Naive thymus-derived CD4-positive, alpha-beta T cell (primary cell): ENCODE results near the gene CCT7. TPM values are rescaled to one million over a fixed set of nuclear protein-coding genes. Genes with fewer than 3 reads are reported as not detected.

ENCODE experiments used
- ATAC-seq: fragments of 150-1000 bp; cut with Tn5 transposase; 2 replicates; pipeline ENCODE4 v1.10.0; 2021; ENCODE audit warnings: mild to moderate bottlenecking, moderate library complexity
- CTCF ChIA-PET: fragments of 350-600 bp; sonication (Branson Sonifier 250); formaldehyde crosslinking; loops from one replicate; lab custom pipeline; 2021; ENCODE audit warnings: antibody characterized with exemption; lab: Charles Lee
- POLR2A ChIA-PET: fragments of 350-600 bp; sonication (Branson Sonifier 250); formaldehyde crosslinking; loops from one replicate; lab custom pipeline; 2021; ENCODE audit warnings: antibody characterized with exemption, inconsistent platforms; lab: Charles Lee
- DNase-seq, 9 donors: peaks; one replicate each; pipeline versions ENCODE4 v3.0.0 to v3.0.0-alpha.2; 2020 to 2022; ENCODE audit warnings: mixed read lengths in 1 of 9
- H3K27ac ChIP-seq: one replicate; pipeline ENCODE4 v1.7.0; 2013; ENCODE audit warnings: mild to moderate bottlenecking, low read depth, low read length, moderate library complexity
- H3K27me3 ChIP-seq, 2 donors: one replicate each; pipeline ENCODE4 v1.7.0; 2013; ENCODE audit warnings: low read length in 2 of 2, mild to moderate bottlenecking in 2 of 2, moderate library complexity in 2 of 2; ENCODE audit not compliant: control insufficient read depth in 2 of 2, insufficient read depth in 2 of 2
- H3K36me3 ChIP-seq, 3 experiments: 1 replicate in 2 of 3; 2 replicates in 1 of 3; pipeline ENCODE4 v1.7.0; 2013; ENCODE audit warnings: low read length in 3 of 3, mild to moderate bottlenecking in 3 of 3, moderate library complexity in 1 of 3; ENCODE audit not compliant: insufficient read depth in 3 of 3, control insufficient read depth in 2 of 3
- H3K4me1 ChIP-seq, 2 donors: one replicate each; pipeline ENCODE4 v1.7.0; 2013; ENCODE audit warnings: low read length in 2 of 2, mild to moderate bottlenecking in 2 of 2, moderate library complexity in 1 of 2; ENCODE audit not compliant: control insufficient read depth in 2 of 2, insufficient read depth in 2 of 2
- H3K4me3 ChIP-seq: 2 replicates; pipeline ENCODE4 v1.7.0; 2013; ENCODE audit warnings: mild to moderate bottlenecking, low read length
- H3K9me3 ChIP-seq, 3 experiments: 1 replicate in 2 of 3; 2 replicates in 1 of 3; pipeline ENCODE4 v1.7.0; 2013; ENCODE audit warnings: low read length in 3 of 3; ENCODE audit not compliant: control insufficient read depth in 2 of 3
- H3K27ac Mint-ChIP-seq, 9 donors: one replicate each; pipeline ENCODE4 v1.8.0; 2020 to 2022; ENCODE audit warnings: mixed read lengths in 9 of 9, mild to moderate bottlenecking in 8 of 9, moderate library complexity in 5 of 9, inconsistent platforms in 2 of 9
- H3K27me3 Mint-ChIP-seq, 5 donors: one replicate each; pipeline ENCODE4 v1.8.0; 2021 to 2022; ENCODE audit warnings: mixed read lengths in 5 of 5, mild to moderate bottlenecking in 1 of 5
- H3K36me3 Mint-ChIP-seq, 5 donors: one replicate each; pipeline ENCODE4 v1.8.0; 2020 to 2022; ENCODE audit warnings: mixed read lengths in 5 of 5, mild to moderate bottlenecking in 3 of 5, inconsistent platforms in 1 of 5
- H3K4me1 Mint-ChIP-seq, 7 donors: one replicate each; pipeline ENCODE4 v1.8.0; 2020 to 2022; ENCODE audit warnings: mixed read lengths in 7 of 7, mild to moderate bottlenecking in 3 of 7, inconsistent platforms in 1 of 7
- H3K4me3 Mint-ChIP-seq, 10 donors: one replicate each; pipeline ENCODE4 v1.8.0; 2020 to 2022; ENCODE audit warnings: mild to moderate bottlenecking in 10 of 10, mixed read lengths in 10 of 10, moderate library complexity in 6 of 10, inconsistent platforms in 2 of 10
- H3K9me3 Mint-ChIP-seq, 11 donors: one replicate each; pipeline ENCODE4 v1.8.0; 2020 to 2022; ENCODE audit warnings: mixed read lengths in 11 of 11, mild to moderate bottlenecking in 4 of 11, inconsistent platforms in 1 of 11, moderate library complexity in 1 of 11
- intact Hi-C, 2 donors: fragments of 100-400 bp; cut with micrococcal nuclease; formaldehyde crosslinking; loops; one replicate each; pipeline ENCODE4 v1.15.1; 2023
- polyA plus RNA-seq, 2 donors: library from polyadenylated mRNA; unstranded; fragments of 300-500 nt; fragmentation: Illumina TruSeq; gene quantifications; one replicate each; pipeline ENCODE4 v1.2.3, GENCODE V29; 2021
- total RNA-seq, 6 experiments: library from RNA in 5 of 6; stranded (reverse) in 5 of 6; gene quantifications; 1 replicate in 5 of 6; 2 replicates in 1 of 6; pipeline ENCODE4 v1.2.3 and lab custom pipeline; 2021 to 2026

Gene CCT7
- total and polyA plus RNA-seq, 7 experiments from 2014 or later, result 118 to 322 (median 185) TPM

DNA sequence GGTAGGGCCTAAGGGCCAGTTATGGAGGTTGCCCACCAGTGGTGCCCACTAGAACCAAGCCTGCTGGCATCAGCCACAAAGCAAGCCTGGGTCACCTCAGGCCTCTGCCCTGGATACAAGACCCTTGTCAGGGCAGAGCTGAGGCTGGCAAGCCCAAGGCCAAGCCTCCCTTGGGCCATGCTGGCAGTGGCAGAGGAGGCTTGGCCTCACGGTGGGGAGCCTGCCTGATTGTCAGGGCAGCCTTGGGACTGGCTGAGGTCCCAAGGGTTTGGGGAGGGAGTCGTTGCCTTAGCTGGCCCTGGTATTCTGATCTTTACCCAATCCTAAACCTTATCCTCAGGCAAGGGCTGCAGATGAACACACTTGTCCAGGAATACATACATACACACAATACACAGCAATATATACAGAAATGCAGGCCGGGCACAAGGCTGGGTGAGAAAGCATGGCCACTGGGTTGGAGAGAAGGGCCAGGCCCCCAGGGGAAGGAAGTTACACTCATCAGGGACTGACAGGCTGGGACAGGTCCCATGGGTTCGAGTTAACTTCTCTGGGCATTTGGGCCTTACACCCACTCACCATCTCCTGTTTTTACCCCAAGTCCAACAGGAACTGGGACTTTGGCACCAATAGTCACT, 21.0 kb downstream of the CCT7 start:
- no peak for ATAC-seq
- peaks cover 8 to 62% (median 14%) of the 10 kb centered on the region in 3 experiments for H3K36me3 ChIP-seq

DNA sequence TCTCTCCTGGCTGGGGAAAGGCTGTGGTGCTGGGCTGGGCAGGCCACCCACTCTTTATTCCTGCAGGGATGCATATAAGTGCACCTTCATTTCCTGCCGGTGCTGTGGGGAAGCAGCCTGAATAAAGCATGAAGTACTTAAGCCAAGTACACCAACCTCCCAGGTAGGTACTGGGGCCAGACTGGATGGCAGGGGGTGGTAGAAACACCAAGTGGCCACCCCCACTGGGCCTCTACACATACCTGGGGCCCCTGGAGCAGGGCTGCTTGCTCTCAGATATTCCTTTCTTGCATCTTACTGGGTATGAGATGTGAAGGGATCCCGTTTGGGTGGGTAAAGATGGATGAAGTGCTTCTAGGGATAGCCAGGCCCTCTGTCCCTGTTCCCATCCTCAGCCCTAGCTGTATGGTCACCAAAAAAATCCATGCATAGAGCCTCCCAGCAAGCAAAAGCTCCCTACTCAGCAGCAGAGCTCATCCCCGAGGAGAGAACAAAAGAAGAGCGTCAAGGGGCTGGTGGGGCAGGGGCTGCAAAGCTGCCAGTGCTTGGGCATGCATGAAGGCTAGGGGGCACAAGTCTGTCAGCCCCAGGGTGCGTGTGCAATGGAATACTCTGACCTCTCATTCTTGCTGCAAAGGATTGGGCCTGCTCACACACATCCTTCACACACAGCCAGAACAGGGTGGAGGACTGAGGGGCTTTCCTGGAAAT, 22.0 kb downstream of the CCT7 start:
- H3K27ac Mint-ChIP-seq, result peak overlapping the region in 5 of 9 donors; percentile 0 to 45 (median 25)
- ChIA-PET POLR2A (no interaction called here), CTCF (no interaction called here)
- H3K36me3 Mint-ChIP-seq, result peaks cover 0 to 19% (median 6%) of the 10 kb centered on the region in 5 donors
- Histone ChIP-seq H3K27me3 (no peaks in the 10 kb centered on the region), H3K36me3 (peaks cover 5 to 58% (median 13%) of the 10 kb centered on the region in 3 experiments), H3K4me3 (no peak overlapping the region), H3K4me1 (peaks cover 0 to 6% of the 10 kb centered on the region in 2 donors), H3K9me3 (no peaks in the 10 kb centered on the region), H3K27ac (no peak overlapping the region)
- H3K9me3 Mint-ChIP-seq, result no peaks in the 10 kb centered on the region
- no peaks in the 10 kb centered on the region for H3K27me3 Mint-ChIP-seq
- intact Hi-C loops, result no loop called here
- H3K4me1 Mint-ChIP-seq, result peaks cover 0 to 18% (median 9%) of the 10 kb centered on the region in 7 donors
- no peak for ATAC-seq
- H3K4me3 Mint-ChIP-seq, result no peak overlapping the region
- no peak for DNase-seq

More for the DNA sequence above, 21.0 kb downstream of the CCT7 start:
- ChIA-PET POLR2A (interaction anchor here (1.1 kb wide), 2 partner anchors 8 to 21 kb away, joined by 3 to 4 read pairs; partner anchors contain the start of gene CCT7), CTCF (no interaction called here)
- Mint-ChIP-seq H3K27me3 (no peaks in the 10 kb centered on the region), H3K4me3 (no peak overlapping the region), H3K9me3 (no peaks in the 10 kb centered on the region), H3K36me3 (peaks cover 0 to 28% (median 13%) of the 10 kb centered on the region in 5 donors), H3K27ac (peak overlapping the region in 2 of 9 donors; percentile 20 to 21), H3K4me1 (peaks cover 0 to 18% (median 9%) of the 10 kb centered on the region in 7 donors)
- Histone ChIP-seq H3K4me3 (no peak overlapping the region), H3K27ac (no peak overlapping the region), H3K9me3 (no peaks in the 10 kb centered on the region), H3K4me1 (peaks cover 0 to 6% of the 10 kb centered on the region in 2 donors), H3K27me3 (no peaks in the 10 kb centered on the region)
- intact Hi-C loops, result no loop called here
- no peak for DNase-seq

DNA sequence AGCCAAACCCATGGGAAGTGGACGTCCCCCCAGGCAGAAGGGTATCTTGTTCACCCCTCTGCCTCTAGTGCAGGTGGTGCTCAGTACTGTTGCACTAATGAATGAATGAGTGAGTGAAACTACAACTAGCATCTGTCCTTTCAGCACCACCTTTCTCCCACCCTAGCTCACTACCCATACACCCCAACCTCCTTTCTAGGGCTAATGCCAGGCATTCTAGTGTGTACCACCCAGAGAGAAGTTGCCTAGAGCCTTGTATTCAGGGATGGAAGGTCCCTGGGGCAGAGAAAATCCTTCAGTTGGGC, 22.5 kb downstream of the CCT7 start:
- no peak overlapping the region for H3K27ac ChIP-seq
- ChIA-PET CTCF (no interaction called here), POLR2A (no interaction called here)
- peaks cover 5 to 57% (median 13%) of the 10 kb centered on the region in 3 experiments for H3K36me3 ChIP-seq
- no peak overlapping the region for H3K4me3 Mint-ChIP-seq
- H3K9me3 ChIP-seq, result no peaks in the 10 kb centered on the region
- H3K4me1 Mint-ChIP-seq, result peaks cover 0 to 18% (median 9%) of the 10 kb centered on the region in 7 donors
- no peak for DNase-seq
- no peaks in the 10 kb centered on the region for H3K9me3 Mint-ChIP-seq
- no peaks in the 10 kb centered on the region for H3K27me3 ChIP-seq
- ATAC-seq, result no peak
- no peak overlapping the region for H3K4me3 ChIP-seq
- peaks cover 0 to 18% (median 5%) of the 10 kb centered on the region in 5 donors for H3K36me3 Mint-ChIP-seq
- intact Hi-C loops, result no loop called here
- no peaks in the 10 kb centered on the region for H3K27me3 Mint-ChIP-seq
- H3K27ac Mint-ChIP-seq, result peak overlapping the region in 4 of 9 donors; percentile 19 to 77 (median 48)
- H3K4me1 ChIP-seq, result peaks cover 0 to 6% of the 10 kb centered on the region in 2 donors

DNA sequence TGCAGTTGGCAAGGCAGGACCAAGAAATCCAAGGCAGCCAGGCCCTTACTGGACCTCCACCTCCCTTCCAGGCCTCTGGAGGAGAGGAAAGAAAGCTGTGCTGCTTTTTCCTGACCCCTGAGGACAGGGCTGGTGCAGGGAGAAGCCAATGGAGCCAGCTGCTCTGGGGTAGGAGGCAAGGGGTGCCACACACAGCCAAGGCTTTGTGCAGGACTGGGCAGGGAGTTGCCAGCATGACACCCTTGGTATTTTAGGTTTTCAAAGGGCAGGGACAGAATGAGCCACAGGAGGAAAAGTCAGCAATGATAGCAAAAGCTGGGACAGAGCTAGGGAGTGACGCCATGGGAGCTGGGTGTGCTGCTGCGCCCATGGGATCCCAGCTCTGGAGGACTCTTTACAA, 22.9 kb downstream of the CCT7 start:
- DNase-seq (no peak), ATAC-seq (no peak)
- CTCF ChIA-PET, result no interaction called here
- Histone ChIP-seq H3K36me3 (peaks cover 5 to 53% (median 10%) of the 10 kb centered on the region in 3 experiments), H3K4me1 (peaks cover 0 to 6% of the 10 kb centered on the region in 2 donors), H3K9me3 (no peaks in the 10 kb centered on the region), H3K4me3 (no peak overlapping the region), H3K27ac (no peak overlapping the region), H3K27me3 (no peaks in the 10 kb centered on the region)
- H3K36me3 Mint-ChIP-seq, result peaks cover 0 to 18% (median 4%) of the 10 kb centered on the region in 5 donors
- intact Hi-C loops, result no loop called here
- H3K4me1 Mint-ChIP-seq, result peaks cover 0 to 18% (median 9%) of the 10 kb centered on the region in 7 donors
- POLR2A ChIA-PET, result interaction anchor here (1.1 kb wide), 1 partner anchor 23 kb away, joined by 3 read pairs; no protein-coding TSS in a partner anchor
- H3K4me3 Mint-ChIP-seq, result no peak overlapping the region
- no peaks in the 10 kb centered on the region for H3K27me3 Mint-ChIP-seq
- peak overlapping the region in 4 of 9 donors; percentile 19 to 77 (median 46) for H3K27ac Mint-ChIP-seq
- H3K9me3 Mint-ChIP-seq, result no peaks in the 10 kb centered on the region

DNA sequence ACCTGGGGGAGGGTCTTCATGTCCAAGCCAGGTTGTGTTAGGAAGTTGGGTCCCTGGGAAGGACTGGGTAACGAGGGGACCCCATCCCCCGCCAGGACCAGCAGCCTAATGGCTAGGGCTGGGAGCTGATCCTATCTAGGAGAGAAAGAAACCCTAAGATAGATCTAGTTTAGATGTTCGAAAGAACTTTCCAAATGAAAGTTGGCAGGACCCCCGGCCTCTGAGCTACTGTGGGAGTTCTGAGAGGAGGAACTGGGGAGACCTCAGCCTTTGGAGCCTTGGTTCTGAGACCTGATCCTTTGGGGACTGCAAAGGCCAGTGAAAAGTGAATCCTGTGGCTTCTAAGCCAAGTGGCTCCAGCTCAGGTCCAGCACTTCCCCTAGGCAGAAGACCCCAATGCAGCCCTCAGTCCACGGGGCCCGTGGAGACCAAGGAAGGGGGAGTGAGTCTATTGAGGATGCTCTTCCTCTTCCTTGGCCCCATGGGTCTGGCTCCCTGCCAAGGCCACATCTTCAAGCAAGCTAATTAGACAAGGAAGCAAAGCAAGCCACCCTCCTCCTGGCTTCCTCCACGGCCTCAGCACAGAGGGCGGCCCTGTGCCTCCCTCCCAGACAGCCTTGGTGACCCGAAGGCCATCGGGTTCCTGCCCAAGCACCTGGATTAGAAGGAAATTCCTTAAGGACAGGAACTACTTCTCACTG, 23.5 kb downstream of the CCT7 start:
- ATAC-seq (peak; percentile 23), DNase-seq (peak in 5 of 9 donors; percentile 11 to 25 (median 17))
- no peaks in the 10 kb centered on the region for H3K27me3 ChIP-seq
- H3K27ac ChIP-seq, result no peak overlapping the region
- Mint-ChIP-seq H3K4me1 (peaks cover 0 to 18% (median 9%) of the 10 kb centered on the region in 7 donors), H3K36me3 (peaks cover 0 to 18% (median 0%) of the 10 kb centered on the region in 5 donors), H3K27me3 (no peaks in the 10 kb centered on the region), H3K27ac (peak overlapping the region in 3 of 9 donors; percentile 19 to 65 (median 43)), H3K9me3 (no peaks in the 10 kb centered on the region), H3K4me3 (no peak overlapping the region)
- intact Hi-C loops, result no loop called here
- no peaks in the 10 kb centered on the region for H3K9me3 ChIP-seq
- H3K36me3 ChIP-seq, result peaks cover 2 to 48% (median 10%) of the 10 kb centered on the region in 3 experiments
- H3K4me3 ChIP-seq, result no peak overlapping the region
- ChIA-PET CTCF (interaction anchor here (0.6 kb wide), 1 partner anchor 32 kb away, joined by 4 read pairs; no protein-coding TSS in a partner anchor), POLR2A (interaction anchor here (1.1 kb wide), 1 partner anchor 24 kb away, joined by 3 read pairs; no protein-coding TSS in a partner anchor)
- peaks cover 0 to 6% of the 10 kb centered on the region in 2 donors for H3K4me1 ChIP-seq

DNA sequence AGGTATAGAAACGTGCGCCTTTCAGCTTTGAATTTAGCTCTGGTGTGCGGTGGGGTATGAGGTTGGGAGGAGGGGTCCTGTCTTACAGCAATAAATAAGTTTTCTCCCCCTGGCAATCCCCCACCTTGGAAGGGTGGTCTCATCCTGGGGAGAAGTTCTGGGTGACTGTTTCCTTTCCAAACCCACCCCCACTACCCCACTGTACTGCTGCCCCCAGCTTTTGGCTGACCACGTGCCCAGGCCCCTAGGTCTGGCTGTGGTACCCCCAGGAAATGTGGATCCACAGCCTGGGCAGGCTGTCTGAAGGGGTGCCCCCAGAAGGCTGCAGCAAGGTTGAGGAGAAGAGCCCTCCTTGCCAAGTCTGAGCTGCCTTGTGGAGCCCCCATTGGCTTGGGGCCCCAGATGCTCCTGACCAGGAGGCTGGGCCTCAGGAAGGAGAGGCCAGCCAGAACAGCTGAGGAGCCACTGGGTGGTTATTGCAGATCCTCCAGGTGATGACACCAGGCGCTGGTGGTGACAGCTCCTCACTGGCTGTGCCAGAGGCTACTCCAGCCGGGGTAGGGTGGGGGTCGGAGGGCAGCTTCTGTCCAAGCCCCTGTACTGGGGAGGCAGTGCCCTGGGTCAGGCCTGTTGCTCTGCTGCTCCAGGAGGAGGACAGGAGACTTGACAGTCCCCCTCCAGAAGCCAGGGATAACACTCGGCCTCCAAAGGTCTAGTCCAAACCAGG, 24.2 kb downstream of the CCT7 start:
- Histone ChIP-seq H3K4me1 (peaks cover 0 to 6% of the 10 kb centered on the region in 2 donors), H3K9me3 (no peaks in the 10 kb centered on the region), H3K27me3 (no peaks in the 10 kb centered on the region), H3K27ac (no peak overlapping the region), H3K36me3 (peaks cover 0 to 45% (median 9%) of the 10 kb centered on the region in 3 experiments), H3K4me3 (no peak overlapping the region)
- DNase-seq (no peak), ATAC-seq (no peak)
- no peaks in the 10 kb centered on the region for H3K9me3 Mint-ChIP-seq
- intact Hi-C loops, result no loop called here
- ChIA-PET CTCF (interaction anchor here (0.6 kb wide), 1 partner anchor 31 kb away, joined by 4 read pairs; no protein-coding TSS in a partner anchor), POLR2A (no interaction called here)
- peaks cover 0 to 10% (median 0%) of the 10 kb centered on the region in 5 donors for H3K36me3 Mint-ChIP-seq
- no peaks in the 10 kb centered on the region for H3K27me3 Mint-ChIP-seq
- H3K27ac Mint-ChIP-seq, result peak overlapping the region in 2 of 9 donors; percentile 14 to 25
- H3K4me3 Mint-ChIP-seq, result no peak overlapping the region
- H3K4me1 Mint-ChIP-seq, result peaks cover 0 to 18% (median 9%) of the 10 kb centered on the region in 7 donors
